GM10266 (cell line): ENCODE measurements around the gene RPP25.

ENCODE experiments used
- DNase-seq: peaks from one replicate; pipeline ENCODE4 v3.0.0; 2012; ENCODE audit errors: extremely low spot score
- TF ChIP-seq, protein P1 (sequence below): IDR thresholded peaks from 2 replicates; pipeline ENCODE4 v1.5.1; 2012; ENCODE audit warnings: mild to moderate bottlenecking, low read depth; ENCODE audit not compliant: control insufficient read depth, insufficient read depth; ENCODE audit errors: missing control alignments

RPP25 gene

GRCh38 chr15:74958320-74958907, 1.8 kb upstream of the RPP25 start:
- DNase-seq = no peak
- TF ChIP-seq, protein P1, sequence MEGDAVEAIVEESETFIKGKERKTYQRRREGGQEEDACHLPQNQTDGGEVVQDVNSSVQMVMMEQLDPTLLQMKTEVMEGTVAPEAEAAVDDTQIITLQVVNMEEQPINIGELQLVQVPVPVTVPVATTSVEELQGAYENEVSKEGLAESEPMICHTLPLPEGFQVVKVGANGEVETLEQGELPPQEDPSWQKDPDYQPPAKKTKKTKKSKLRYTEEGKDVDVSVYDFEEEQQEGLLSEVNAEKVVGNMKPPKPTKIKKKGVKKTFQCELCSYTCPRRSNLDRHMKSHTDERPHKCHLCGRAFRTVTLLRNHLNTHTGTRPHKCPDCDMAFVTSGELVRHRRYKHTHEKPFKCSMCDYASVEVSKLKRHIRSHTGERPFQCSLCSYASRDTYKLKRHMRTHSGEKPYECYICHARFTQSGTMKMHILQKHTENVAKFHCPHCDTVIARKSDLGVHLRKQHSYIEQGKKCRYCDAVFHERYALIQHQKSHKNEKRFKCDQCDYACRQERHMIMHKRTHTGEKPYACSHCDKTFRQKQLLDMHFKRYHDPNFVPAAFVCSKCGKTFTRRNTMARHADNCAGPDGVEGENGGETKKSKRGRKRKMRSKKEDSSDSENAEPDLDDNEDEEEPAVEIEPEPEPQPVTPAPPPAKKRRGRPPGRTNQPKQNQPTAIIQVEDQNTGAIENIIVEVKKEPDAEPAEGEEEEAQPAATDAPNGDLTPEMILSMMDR = no peak

- no peak for DNase-seq
Measured at GRCh38 chr15:74957476-74958035, 984 bp upstream of the RPP25 start.

DNA sequence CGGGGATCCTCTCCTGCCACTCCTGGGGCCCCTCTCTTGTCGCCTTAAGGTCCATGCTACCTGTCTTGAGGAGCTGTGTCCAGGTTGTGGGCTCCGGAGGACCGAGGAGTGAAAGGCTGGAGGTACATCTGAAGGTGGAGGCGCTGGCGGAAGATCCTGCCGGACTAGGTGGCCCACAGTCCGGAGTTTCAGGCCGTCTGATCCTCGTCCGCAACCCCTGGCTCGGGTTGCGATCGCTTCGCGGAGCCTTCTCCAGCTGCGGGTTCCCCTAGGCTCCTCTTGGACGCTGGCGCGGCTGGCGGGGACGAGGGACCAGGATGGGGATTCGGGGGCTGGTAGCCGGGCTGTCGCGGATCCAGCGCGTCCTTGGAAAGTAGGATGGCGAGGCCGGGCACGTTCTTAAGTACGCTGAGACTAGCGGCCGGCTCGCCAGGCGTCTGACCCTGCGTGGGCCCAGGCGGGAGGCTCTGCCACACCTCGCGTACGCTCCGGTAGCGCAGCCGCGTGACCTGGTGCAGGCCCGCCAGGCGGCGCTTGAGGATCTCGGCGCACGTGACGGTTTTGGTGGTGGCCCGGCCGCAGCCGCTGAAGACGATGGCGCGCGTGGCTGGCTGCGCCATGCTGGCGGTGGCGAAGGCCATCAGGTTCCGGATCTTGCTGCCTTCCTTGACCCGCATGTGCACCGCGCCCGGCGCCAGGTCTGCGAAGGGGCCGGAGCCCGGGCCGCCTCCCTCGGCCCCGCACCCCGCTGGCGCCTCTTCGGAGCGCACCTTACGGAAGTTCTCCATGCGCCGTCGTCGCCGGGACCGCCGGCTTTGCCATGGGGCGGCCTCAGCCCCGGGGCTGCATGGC, 550 bp downstream of the RPP25 start:
- peak; percentile 70 for DNase-seq
- TF ChIP-seq, protein P1 = peak; percentile 50

More at GRCh38 chr15:74957476-74958035, 984 bp upstream of the RPP25 start:
- TF ChIP-seq, protein P1 = no peak

- TF ChIP-seq, protein P1 = no peak
- DNase-seq = no peak
Measured at GRCh38 chr15:74955017-74955416, 1.6 kb downstream of the RPP25 start.

- TF ChIP-seq, protein P1 = no peak
- no peak for DNase-seq
Measured at GRCh38 chr15:74954515-74954914, 2.1 kb downstream of the RPP25 start.

GRCh38 chr15:74951006-74951405, 5.6 kb downstream of the RPP25 start:
- DNase-seq = no peak
- TF ChIP-seq, protein P1 = peak; percentile 14
